Spleen (tissue), 11 donors: ENCODE measurements around the gene OGFOD3. TPM values are rescaled to one million over a fixed set of nuclear protein-coding genes. Genes with fewer than 3 reads are reported as not detected.

Source experiments
- DNase-seq: peaks from one replicate; pipeline ENCODE4 v3.0.0-alpha.2; 2020
- H3K27ac ChIP-seq, 8 donors: fragments of 200-600 bp; sonication (generic) in 7 of 8; 1 replicate in 4 of 8; 2 replicates in 4 of 8; pipeline versions ENCODE4 v1.5.0 to v1.8.0; 2016 to 2021; ENCODE audit warnings: inconsistent platforms in 4 of 8, mild to moderate bottlenecking in 4 of 8, moderate library complexity in 1 of 8
- H3K27me3 ChIP-seq, 7 donors: fragments of 200-600 bp; sonication (generic) in 6 of 7; replicated peaks in 1 of 7; 1 replicate in 4 of 7; 2 replicates in 3 of 7; pipeline versions ENCODE4 v1.5.0 to v1.8.0; 2016 to 2021; ENCODE audit warnings: inconsistent platforms in 3 of 7, mild to moderate bottlenecking in 1 of 7
- H3K36me3 ChIP-seq, 6 donors: fragments of 200-600 bp; sonication (generic) in 5 of 6; 1 replicate in 4 of 6; 2 replicates in 2 of 6; pipeline versions ENCODE4 v1.5.0 to v1.8.0; 2016 to 2021; ENCODE audit warnings: inconsistent platforms in 2 of 6
- H3K4me1 ChIP-seq, 6 donors: fragments of 200-600 bp; sonication (generic) in 5 of 6; 1 replicate in 3 of 6; 2 replicates in 3 of 6; pipeline versions ENCODE4 v1.5.0 to v1.8.0; 2016 to 2021; ENCODE audit warnings: inconsistent platforms in 3 of 6
- H3K4me3 ChIP-seq, 8 donors: fragments of 200-600 bp; sonication (generic) in 7 of 8; 1 replicate in 4 of 8; 2 replicates in 4 of 8; pipeline versions ENCODE4 v1.5.0 to v1.8.0; 2016 to 2021; ENCODE audit warnings: inconsistent platforms in 4 of 8, mild to moderate bottlenecking in 4 of 8, moderate library complexity in 2 of 8
- H3K9me3 ChIP-seq, 8 donors: fragments of 200-600 bp; sonication (generic) in 7 of 8; 1 replicate in 4 of 8; 2 replicates in 4 of 8; pipeline versions ENCODE4 v1.5.0 to v1.8.0; 2016 to 2021; ENCODE audit warnings: inconsistent platforms in 4 of 8
- POLR2A ChIP-seq, 3 donors: fragments of 450-650 bp; IDR thresholded peaks; one replicate each; pipeline ENCODE4 v1.5.1; 2017; ENCODE audit warnings: antibody characterized with exemption in 3 of 3, mild to moderate bottlenecking in 1 of 3
- POLR2AphosphoS5 ChIP-seq, 3 donors: sonication (generic); formaldehyde crosslinking; IDR thresholded peaks; one replicate each; pipeline ENCODE4 v1.5.1; 2017; ENCODE audit warnings: antibody characterized with exemption in 3 of 3
- WGBS, 5 donors: extraction: QIAGEN DNeasy Blood & Tissue Kit in 3 of 5; methylation state at CpG; one replicate each; pipeline versions ENCODE4 v1.1.5 to v1.1.7; 2013 to 2018; 5-methylcytosine and 5-hydroxymethylcytosine counted together
- intact Hi-C: fragments of 100-400 bp; cut with DNase I; formaldehyde crosslinking; loops from one replicate; pipeline ENCODE4 v1.15.0; 2023; ENCODE audit warnings: low total_unique reads
- polyA plus RNA-seq, 3 donors: library from polyadenylated mRNA; stranded (reverse); fragments of 200-250 nt; gene quantifications; one replicate each; pipeline ENCODE4 v1.2.1, GENCODE V29; 2013
- total RNA-seq, 7 donors: library from RNA; depleted of rRNA in 3 of 7; stranded (reverse); fragments of >200 nt in 3 of 7; fragmentation: NEBNext Ultra II Directional in 4 of 7; extraction: Animal tissue kit (Norgen Biotek cat#: 25700) in 4 of 7; gene quantifications; one replicate each; pipeline versions ENCODE4 v1.1.0 to v1.2.1, GENCODE V29; 2016 to 2021
- TF ChIP-seq, protein P1 (sequence below), 11 experiments: fragments of 200-600 bp in 7 of 11; fragments of 450-650 bp in 4 of 11; sonication (generic) in 4 of 11; IDR thresholded peaks in 8 of 11; conservative IDR thresholded peaks in 3 of 11; 1 replicate in 7 of 11; 2 replicates in 4 of 11; pipeline versions ENCODE4 v1.4.0 to v1.8.0; 2016 to 2021; ENCODE audit warnings: antibody characterized with exemption in 11 of 11, inconsistent platforms in 4 of 11, mild to moderate bottlenecking in 1 of 11
- donor health status: healthy with polysubstance abuse.
- donor health status: DM: no; HTN: no; CAD: no; lungs with moderate emphysema.
- donor health status: DM: no; HTN: no; CAD: no.
- donor health status: Bipolar disorder and iron deficiency.
- donor health status: healthy.
- donor health status: DM: no; HTN: no; CAD: no.
- donor health status: DM: yes; HTN: yes; CAD: no.

OGFOD3 gene
- total and polyA plus RNA-seq, 10 donors = 10.3 to 28.1 (median 21.8) TPM

DNA sequence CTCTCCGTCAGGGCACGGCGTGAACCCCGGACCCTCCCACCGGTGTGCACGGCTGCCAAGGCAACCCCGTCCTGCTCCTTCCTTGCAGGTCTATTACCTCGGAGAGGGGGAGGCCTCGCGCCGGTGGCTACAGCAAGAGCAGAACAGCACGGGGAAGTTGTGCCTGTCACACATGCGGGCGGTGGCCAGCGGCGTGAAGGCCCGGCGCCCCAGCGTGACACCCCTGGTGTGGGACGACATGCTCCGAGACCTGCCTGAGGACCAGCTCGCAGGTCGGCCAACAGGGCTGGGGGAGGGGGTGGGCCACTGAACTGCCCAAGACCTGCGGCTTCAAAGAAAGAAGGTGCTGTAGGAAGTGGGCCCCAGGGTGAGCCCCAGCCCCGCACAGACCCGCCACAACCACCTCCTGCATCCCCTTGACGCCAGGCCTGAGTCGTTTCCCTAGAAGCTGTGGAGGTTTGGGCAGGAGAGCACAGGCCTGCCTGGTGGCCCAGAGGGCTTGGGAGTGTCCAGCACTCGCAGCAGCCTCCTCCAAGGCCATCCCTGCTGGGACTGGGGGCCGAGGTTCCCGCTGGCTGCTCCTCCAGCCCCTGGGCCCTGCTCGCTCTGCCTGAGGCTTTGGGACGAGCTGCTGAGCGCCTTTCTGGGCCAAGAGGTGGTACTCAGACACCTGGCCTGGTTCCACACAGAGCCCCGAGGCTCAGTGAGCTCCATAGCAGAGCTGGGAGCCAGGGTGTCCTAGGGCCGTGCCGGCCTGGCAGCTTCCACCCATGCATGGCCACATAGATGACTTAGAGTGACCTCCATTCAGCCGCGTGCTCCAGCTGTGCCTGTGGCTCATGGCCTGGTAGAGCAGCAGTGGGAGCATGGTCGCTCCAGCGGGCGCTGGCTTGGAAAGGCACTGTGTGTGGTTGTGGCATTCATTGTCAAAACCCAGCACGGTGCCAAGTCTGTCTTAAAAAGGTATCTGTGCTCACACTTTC, 17.5 kb upstream of the OGFOD3 start:
- peak overlapping the region in 2 of 8 donors; percentile 60 to 75 for H3K27ac ChIP-seq
- no peak overlapping the region for H3K4me3 ChIP-seq
- H3K9me3 ChIP-seq = no peaks in the 10 kb centered on the region
- DNase-seq = no peak
- H3K4me1 ChIP-seq = peaks cover 3 to 63% (median 33%) of the 10 kb centered on the region in 6 donors
- TF ChIP-seq POLR2AphosphoS5 (IDR thresholded peaks at IDR 0.05) = peak; percentile 3 to 61 (median 33)
- TF ChIP-seq, protein P1, sequence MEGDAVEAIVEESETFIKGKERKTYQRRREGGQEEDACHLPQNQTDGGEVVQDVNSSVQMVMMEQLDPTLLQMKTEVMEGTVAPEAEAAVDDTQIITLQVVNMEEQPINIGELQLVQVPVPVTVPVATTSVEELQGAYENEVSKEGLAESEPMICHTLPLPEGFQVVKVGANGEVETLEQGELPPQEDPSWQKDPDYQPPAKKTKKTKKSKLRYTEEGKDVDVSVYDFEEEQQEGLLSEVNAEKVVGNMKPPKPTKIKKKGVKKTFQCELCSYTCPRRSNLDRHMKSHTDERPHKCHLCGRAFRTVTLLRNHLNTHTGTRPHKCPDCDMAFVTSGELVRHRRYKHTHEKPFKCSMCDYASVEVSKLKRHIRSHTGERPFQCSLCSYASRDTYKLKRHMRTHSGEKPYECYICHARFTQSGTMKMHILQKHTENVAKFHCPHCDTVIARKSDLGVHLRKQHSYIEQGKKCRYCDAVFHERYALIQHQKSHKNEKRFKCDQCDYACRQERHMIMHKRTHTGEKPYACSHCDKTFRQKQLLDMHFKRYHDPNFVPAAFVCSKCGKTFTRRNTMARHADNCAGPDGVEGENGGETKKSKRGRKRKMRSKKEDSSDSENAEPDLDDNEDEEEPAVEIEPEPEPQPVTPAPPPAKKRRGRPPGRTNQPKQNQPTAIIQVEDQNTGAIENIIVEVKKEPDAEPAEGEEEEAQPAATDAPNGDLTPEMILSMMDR (IDR thresholded peaks at IDR 0.05 in 8 of 11, conservative IDR thresholded peaks at IDR 0.05 in 3 of 11) = no peak
- H3K36me3 ChIP-seq = peaks cover 0 to 85% (median 18%) of the 10 kb centered on the region in 6 donors
- intact Hi-C loops = no loop called here
- 84 to 94% (median 90%) methylated on average over 32 to 43 of the region's 43 CpGs for WGBS, 5 donors
- no peaks in the 10 kb centered on the region for H3K27me3 ChIP-seq

DNA sequence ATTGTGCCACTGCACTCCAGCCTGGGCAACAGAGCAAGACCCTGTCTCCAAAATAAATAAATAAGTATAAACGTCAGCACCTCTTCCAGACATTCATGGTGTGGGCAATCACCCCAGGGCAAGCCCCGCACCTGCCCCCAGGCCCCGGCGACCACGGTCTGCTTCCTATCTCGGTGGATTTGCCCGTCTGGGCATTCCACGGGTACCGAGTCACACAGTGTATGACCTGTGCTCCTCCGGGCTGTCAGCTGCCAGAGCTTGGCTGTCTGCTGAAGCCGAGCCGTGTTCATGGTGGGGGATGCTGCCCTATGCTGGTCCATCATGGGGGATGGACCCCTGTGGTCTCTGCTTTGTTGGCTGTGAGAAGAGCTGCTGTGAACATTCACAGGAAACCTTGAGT, 16.7 kb upstream of the OGFOD3 start:
- Histone ChIP-seq H3K4me3 (no peak overlapping the region), H3K27ac (peak overlapping the region in 4 of 8 donors; percentile 60 to 75 (median 62)), H3K27me3 (no peaks in the 10 kb centered on the region), H3K4me1 (peaks cover 0 to 55% (median 25%) of the 10 kb centered on the region in 6 donors), H3K9me3 (no peaks in the 10 kb centered on the region), H3K36me3 (peaks cover 0 to 88% (median 18%) of the 10 kb centered on the region in 6 donors)
- intact Hi-C loops = no loop called here
- DNase-seq = peak; percentile 64
- TF ChIP-seq POLR2A (IDR thresholded peaks at IDR 0.05) (no peak), POLR2AphosphoS5 (IDR thresholded peaks at IDR 0.05) (no peak)
- TF ChIP-seq, protein P1 (IDR thresholded peaks at IDR 0.05 in 8 of 11, conservative IDR thresholded peaks at IDR 0.05 in 3 of 11) = no peak
- WGBS, 5 donors = 81 to 93% (median 87%) methylated on average over 10 to 12 of the region's 12 CpGs

DNA sequence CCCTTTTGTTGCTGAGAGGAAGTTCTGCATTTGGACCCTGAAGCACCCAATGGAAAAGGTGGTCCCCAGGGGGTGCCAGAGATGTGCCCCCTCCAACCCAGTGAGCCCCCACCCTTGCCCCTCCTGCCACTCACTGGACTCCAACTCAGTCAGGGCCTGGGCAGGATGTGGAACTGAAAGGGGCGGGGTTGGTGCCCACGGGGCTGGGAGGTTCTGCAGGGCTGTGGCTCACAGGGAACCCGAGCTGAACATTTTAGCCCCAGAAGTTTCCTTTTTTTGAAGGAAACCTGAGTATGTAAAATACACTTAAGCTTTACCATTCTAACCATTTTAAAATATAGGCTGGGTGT, 15.8 kb upstream of the OGFOD3 start:
- intact Hi-C loops = no loop called here
- TF ChIP-seq, protein P1 (IDR thresholded peaks at IDR 0.05 in 8 of 11, conservative IDR thresholded peaks at IDR 0.05 in 3 of 11) = no peak
- TF ChIP-seq POLR2AphosphoS5 (IDR thresholded peaks at IDR 0.05) = peak; percentile 9 to 44 (median 28)
- H3K4me1 ChIP-seq = peaks cover 0 to 54% (median 17%) of the 10 kb centered on the region in 6 donors
- H3K27ac ChIP-seq = peak overlapping the region in 5 of 8 donors; percentile 1 to 75 (median 60)
- H3K36me3 ChIP-seq = peaks cover 0 to 84% (median 14%) of the 10 kb centered on the region in 6 donors
- DNase-seq = peak; percentile 88
- H3K9me3 ChIP-seq = no peaks in the 10 kb centered on the region
- H3K27me3 ChIP-seq = no peaks in the 10 kb centered on the region
- WGBS, 5 donors = 16 to 31% (median 23%) methylated on average over 3 of the region's 3 CpGs
- no peak overlapping the region for H3K4me3 ChIP-seq
